Activated CD4-positive, alpha-beta T cell treated with anti-CD3 and anti-CD28 coated beads, Interleukin-2, amount 10 ng/mL, durations not matched to agents 24 days and 14 days (primary cell): ENCODE results near the gene TMX2. TPM values are rescaled to one million over a fixed set of nuclear protein-coding genes. Genes with fewer than 3 reads are reported as not detected.

Experiments used
- DNase-seq: peaks from one replicate; pipeline ENCODE4 v3.0.0; 2022
- H3K27ac Mint-ChIP-seq: one replicate; pipeline ENCODE4 v1.8.0; 2022; ENCODE audit warnings: mild to moderate bottlenecking, mixed read lengths
- H3K27me3 Mint-ChIP-seq: one replicate; pipeline ENCODE4 v1.8.0; 2022; ENCODE audit warnings: mixed read lengths
- H3K36me3 Mint-ChIP-seq: one replicate; pipeline ENCODE4 v1.8.0; 2022; ENCODE audit warnings: low read depth, mild to moderate bottlenecking, mixed read lengths
- H3K4me1 Mint-ChIP-seq: one replicate; pipeline ENCODE4 v1.8.0; 2021; ENCODE audit warnings: mixed read lengths
- H3K4me3 Mint-ChIP-seq: one replicate; pipeline ENCODE4 v1.8.0; 2022; ENCODE audit warnings: mild to moderate bottlenecking, moderate library complexity, mixed read lengths
- H3K9me3 Mint-ChIP-seq: one replicate; pipeline ENCODE4 v1.8.0; 2021; ENCODE audit warnings: mixed read lengths
- intact Hi-C: fragments of 100-400 bp; cut with micrococcal nuclease; formaldehyde crosslinking; loops from one replicate; pipeline ENCODE4 v1.15.1; 2023
- total RNA-seq: library from RNA; stranded (reverse); gene quantifications from 2 replicates; pipeline ENCODE4 v1.2.3, GENCODE V29; 2022

Gene TMX2
- total RNA-seq, 1 donor from 2014 or later: 99.0 TPM

GRCh38 chr11:57764021-57764420 lies 51.6 kb downstream of the TMX2 start:
- Mint-ChIP-seq H3K36me3 (peaks cover 1% of the 10 kb centered on the region), H3K27ac (no peak overlapping the region), H3K4me1 (peaks cover 19% of the 10 kb centered on the region), H3K27me3 (no peaks in the 10 kb centered on the region), H3K9me3 (no peaks in the 10 kb centered on the region), H3K4me3 (no peak overlapping the region)
- DNase-seq: no peak
- intact Hi-C loops: no loop called here

- Mint-ChIP-seq H3K36me3 (peaks cover 1% of the 10 kb centered on the region), H3K4me1 (peaks cover 19% of the 10 kb centered on the region), H3K9me3 (no peaks in the 10 kb centered on the region), H3K27me3 (no peaks in the 10 kb centered on the region), H3K27ac (no peak overlapping the region), H3K4me3 (no peak overlapping the region)
- intact Hi-C loops: no loop called here
- DNase-seq: no peak
Observed at GRCh38 chr11:57764566-57764965, 52.2 kb downstream of the TMX2 start.

GRCh38 chr11:57764972-57765371 lies 52.6 kb downstream of the TMX2 start:
- no peaks in the 10 kb centered on the region for H3K9me3 Mint-ChIP-seq
- peaks cover 19% of the 10 kb centered on the region for H3K4me1 Mint-ChIP-seq
- no peak overlapping the region for H3K27ac Mint-ChIP-seq
- no peaks in the 10 kb centered on the region for H3K27me3 Mint-ChIP-seq
- no peak overlapping the region for H3K4me3 Mint-ChIP-seq
- no peak for DNase-seq
- H3K36me3 Mint-ChIP-seq: peaks cover 1% of the 10 kb centered on the region
- intact Hi-C loops: no loop called here

- Mint-ChIP-seq H3K9me3 (no peaks in the 10 kb centered on the region), H3K4me3 (no peak overlapping the region), H3K36me3 (peaks cover 4% of the 10 kb centered on the region), H3K27ac (no peak overlapping the region), H3K27me3 (no peaks in the 10 kb centered on the region), H3K4me1 (peaks cover 10% of the 10 kb centered on the region)
- DNase-seq: no peak
- intact Hi-C loops: no loop called here
Observed at GRCh38 chr11:57770793-57771192, 58.4 kb downstream of the TMX2 start.

GRCh38 chr11:57771365-57771764 lies 59.0 kb downstream of the TMX2 start:
- Mint-ChIP-seq H3K4me3 (no peak overlapping the region), H3K4me1 (peaks cover 10% of the 10 kb centered on the region), H3K36me3 (peaks cover 4% of the 10 kb centered on the region), H3K27me3 (no peaks in the 10 kb centered on the region), H3K27ac (no peak overlapping the region), H3K9me3 (no peaks in the 10 kb centered on the region)
- DNase-seq: no peak
- intact Hi-C loops: no loop called here

- H3K27me3 Mint-ChIP-seq: no peaks in the 10 kb centered on the region
- H3K4me3 Mint-ChIP-seq: no peak overlapping the region
- H3K27ac Mint-ChIP-seq: no peak overlapping the region
- H3K4me1 Mint-ChIP-seq: peaks cover 10% of the 10 kb centered on the region
- no peak for DNase-seq
- H3K36me3 Mint-ChIP-seq: peaks cover 4% of the 10 kb centered on the region
- intact Hi-C loops: no loop called here
- H3K9me3 Mint-ChIP-seq: no peaks in the 10 kb centered on the region
Observed at GRCh38 chr11:57772562-57772961, 60.2 kb downstream of the TMX2 start.

- DNase-seq: no peak
- no peak overlapping the region for H3K27ac Mint-ChIP-seq
- intact Hi-C loops: no loop called here
- H3K4me1 Mint-ChIP-seq: peaks cover 10% of the 10 kb centered on the region
- H3K9me3 Mint-ChIP-seq: no peaks in the 10 kb centered on the region
- H3K36me3 Mint-ChIP-seq: peaks cover 4% of the 10 kb centered on the region
- no peak overlapping the region for H3K4me3 Mint-ChIP-seq
- H3K27me3 Mint-ChIP-seq: no peaks in the 10 kb centered on the region
Observed at GRCh38 chr11:57773026-57773598, 60.7 kb downstream of the TMX2 start.

GRCh38 chr11:57775491-57775890 lies 63.1 kb downstream of the TMX2 start:
- Mint-ChIP-seq H3K4me1 (peaks cover 16% of the 10 kb centered on the region), H3K9me3 (no peaks in the 10 kb centered on the region), H3K27me3 (no peaks in the 10 kb centered on the region), H3K36me3 (peaks cover 4% of the 10 kb centered on the region), H3K27ac (no peak overlapping the region), H3K4me3 (no peak overlapping the region)
- intact Hi-C loops: no loop called here
- no peak for DNase-seq

GRCh38 chr11:57776031-57776521 lies 63.7 kb downstream of the TMX2 start:
- Mint-ChIP-seq H3K4me1 (peaks cover 16% of the 10 kb centered on the region), H3K36me3 (peaks cover 4% of the 10 kb centered on the region), H3K27ac (no peak overlapping the region), H3K9me3 (no peaks in the 10 kb centered on the region), H3K27me3 (no peaks in the 10 kb centered on the region), H3K4me3 (no peak overlapping the region)
- intact Hi-C loops: no loop called here
- no peak for DNase-seq

GRCh38 chr11:57776577-57777210 lies 64.3 kb downstream of the TMX2 start:
- Mint-ChIP-seq H3K27me3 (no peaks in the 10 kb centered on the region), H3K4me1 (peaks cover 20% of the 10 kb centered on the region), H3K9me3 (no peaks in the 10 kb centered on the region), H3K27ac (no peak overlapping the region), H3K36me3 (peaks cover 5% of the 10 kb centered on the region), H3K4me3 (no peak overlapping the region)
- DNase-seq: no peak
- intact Hi-C loops: no loop called here

- no peak overlapping the region for H3K4me3 Mint-ChIP-seq
- intact Hi-C loops: no loop called here
- H3K9me3 Mint-ChIP-seq: no peaks in the 10 kb centered on the region
- DNase-seq: no peak
- no peaks in the 10 kb centered on the region for H3K27me3 Mint-ChIP-seq
- H3K36me3 Mint-ChIP-seq: peaks cover 6% of the 10 kb centered on the region
- no peak overlapping the region for H3K27ac Mint-ChIP-seq
- H3K4me1 Mint-ChIP-seq: peaks cover 20% of the 10 kb centered on the region
Observed at GRCh38 chr11:57777969-57778317, 65.5 kb downstream of the TMX2 start.

- no peak for DNase-seq
- Mint-ChIP-seq H3K4me3 (no peak overlapping the region), H3K27ac (no peak overlapping the region), H3K4me1 (peaks cover 19% of the 10 kb centered on the region), H3K9me3 (no peaks in the 10 kb centered on the region), H3K36me3 (peaks cover 6% of the 10 kb centered on the region), H3K27me3 (no peaks in the 10 kb centered on the region)
- intact Hi-C loops: no loop called here
Observed at GRCh38 chr11:57778318-57779037, 66.1 kb downstream of the TMX2 start.

- intact Hi-C loops: no loop called here
- H3K9me3 Mint-ChIP-seq: no peaks in the 10 kb centered on the region
Observed at GRCh38 chr11:57779276-57779675, 66.9 kb downstream of the TMX2 start.

GRCh38 chr11:57781529-57781943 lies 69.1 kb downstream of the TMX2 start:
- Mint-ChIP-seq H3K27me3 (no peaks in the 10 kb centered on the region), H3K36me3 (peaks cover 4% of the 10 kb centered on the region), H3K27ac (no peak overlapping the region), H3K9me3 (no peaks in the 10 kb centered on the region), H3K4me1 (peaks cover 15% of the 10 kb centered on the region), H3K4me3 (no peak overlapping the region)
- intact Hi-C loops: no loop called here
- no peak for DNase-seq

More at GRCh38 chr11:57779276-57779675, 66.9 kb downstream of the TMX2 start:
- peaks cover 19% of the 10 kb centered on the region for H3K4me1 Mint-ChIP-seq
- peaks cover 5% of the 10 kb centered on the region for H3K36me3 Mint-ChIP-seq
- no peak for DNase-seq
- no peaks in the 10 kb centered on the region for H3K27me3 Mint-ChIP-seq
- no peak overlapping the region for H3K4me3 Mint-ChIP-seq
- no peak overlapping the region for H3K27ac Mint-ChIP-seq
